ENCODE data around the gene RABAC1.
"Not testable (repeated sequence)": the region's sequence is repeated elsewhere in the genome, so short reads cannot be mapped to it uniquely, and the experiment has no call there.

RABAC1 gene

DNA sequence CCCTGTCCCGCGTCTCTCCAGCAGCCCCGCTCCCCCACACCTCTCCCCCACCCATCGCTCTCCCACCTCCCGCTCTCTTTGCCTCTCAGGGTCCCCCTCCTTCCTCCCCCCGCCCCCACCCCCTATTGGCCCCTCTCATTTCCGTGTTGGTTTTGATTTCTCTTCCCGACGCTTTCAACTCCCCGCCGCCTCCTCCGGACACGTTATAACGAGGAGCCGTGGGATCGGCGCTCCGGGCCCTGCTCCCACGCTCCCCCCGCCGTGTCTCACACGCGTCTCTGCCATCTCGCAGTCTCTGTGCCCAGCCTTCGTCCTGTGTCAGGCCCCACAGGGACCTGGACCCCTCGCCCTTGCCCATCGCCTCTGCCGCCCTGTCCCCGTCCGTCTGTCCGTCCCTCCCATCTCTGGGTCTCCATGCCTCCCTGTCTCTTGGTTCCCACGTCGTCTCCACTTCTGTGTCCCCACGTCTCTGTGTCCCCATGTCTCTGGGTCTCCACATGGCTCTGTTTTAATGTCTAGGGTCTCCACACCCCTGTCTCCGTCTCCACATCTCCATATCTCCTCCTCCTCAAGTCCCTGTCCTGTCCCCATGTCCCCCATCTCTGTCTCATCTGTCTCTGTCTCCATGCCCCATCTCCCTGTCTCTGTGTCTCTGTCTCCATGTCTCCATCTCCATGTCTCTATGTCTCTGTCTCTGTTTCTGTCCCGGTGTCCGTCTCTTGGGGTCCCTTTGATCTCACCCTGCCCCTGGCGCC is 43.9 kb downstream of the RABAC1 start:
- H3K27ac ChIP-seq, result no peak overlapping the region
- TF ChIP-seq, protein P1, sequence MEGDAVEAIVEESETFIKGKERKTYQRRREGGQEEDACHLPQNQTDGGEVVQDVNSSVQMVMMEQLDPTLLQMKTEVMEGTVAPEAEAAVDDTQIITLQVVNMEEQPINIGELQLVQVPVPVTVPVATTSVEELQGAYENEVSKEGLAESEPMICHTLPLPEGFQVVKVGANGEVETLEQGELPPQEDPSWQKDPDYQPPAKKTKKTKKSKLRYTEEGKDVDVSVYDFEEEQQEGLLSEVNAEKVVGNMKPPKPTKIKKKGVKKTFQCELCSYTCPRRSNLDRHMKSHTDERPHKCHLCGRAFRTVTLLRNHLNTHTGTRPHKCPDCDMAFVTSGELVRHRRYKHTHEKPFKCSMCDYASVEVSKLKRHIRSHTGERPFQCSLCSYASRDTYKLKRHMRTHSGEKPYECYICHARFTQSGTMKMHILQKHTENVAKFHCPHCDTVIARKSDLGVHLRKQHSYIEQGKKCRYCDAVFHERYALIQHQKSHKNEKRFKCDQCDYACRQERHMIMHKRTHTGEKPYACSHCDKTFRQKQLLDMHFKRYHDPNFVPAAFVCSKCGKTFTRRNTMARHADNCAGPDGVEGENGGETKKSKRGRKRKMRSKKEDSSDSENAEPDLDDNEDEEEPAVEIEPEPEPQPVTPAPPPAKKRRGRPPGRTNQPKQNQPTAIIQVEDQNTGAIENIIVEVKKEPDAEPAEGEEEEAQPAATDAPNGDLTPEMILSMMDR (conservative IDR thresholded peaks at IDR 0.05), result no peak

DNA sequence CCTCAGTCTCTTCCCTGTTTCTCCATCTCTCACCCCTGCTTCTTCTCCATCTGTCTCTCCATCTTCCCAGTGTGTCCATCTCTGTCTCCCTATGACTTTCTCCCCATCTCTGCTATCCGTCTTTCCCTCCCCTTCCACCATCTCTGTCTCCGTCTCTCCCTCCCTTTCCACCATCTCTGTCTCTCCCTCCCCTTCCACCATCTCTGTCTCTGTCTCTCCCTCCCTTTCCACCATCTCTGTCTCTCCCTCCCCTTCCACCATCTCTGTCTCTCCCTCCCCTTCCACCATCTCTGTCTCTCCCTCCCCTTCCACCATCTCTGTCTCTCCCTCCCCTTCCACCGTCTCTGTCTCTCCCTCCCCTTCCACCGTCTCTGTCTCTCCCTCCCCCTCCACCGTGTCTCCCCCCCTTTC is 44.7 kb downstream of the RABAC1 start:
- H3K27ac ChIP-seq, result not testable (repeated sequence)

DNA sequence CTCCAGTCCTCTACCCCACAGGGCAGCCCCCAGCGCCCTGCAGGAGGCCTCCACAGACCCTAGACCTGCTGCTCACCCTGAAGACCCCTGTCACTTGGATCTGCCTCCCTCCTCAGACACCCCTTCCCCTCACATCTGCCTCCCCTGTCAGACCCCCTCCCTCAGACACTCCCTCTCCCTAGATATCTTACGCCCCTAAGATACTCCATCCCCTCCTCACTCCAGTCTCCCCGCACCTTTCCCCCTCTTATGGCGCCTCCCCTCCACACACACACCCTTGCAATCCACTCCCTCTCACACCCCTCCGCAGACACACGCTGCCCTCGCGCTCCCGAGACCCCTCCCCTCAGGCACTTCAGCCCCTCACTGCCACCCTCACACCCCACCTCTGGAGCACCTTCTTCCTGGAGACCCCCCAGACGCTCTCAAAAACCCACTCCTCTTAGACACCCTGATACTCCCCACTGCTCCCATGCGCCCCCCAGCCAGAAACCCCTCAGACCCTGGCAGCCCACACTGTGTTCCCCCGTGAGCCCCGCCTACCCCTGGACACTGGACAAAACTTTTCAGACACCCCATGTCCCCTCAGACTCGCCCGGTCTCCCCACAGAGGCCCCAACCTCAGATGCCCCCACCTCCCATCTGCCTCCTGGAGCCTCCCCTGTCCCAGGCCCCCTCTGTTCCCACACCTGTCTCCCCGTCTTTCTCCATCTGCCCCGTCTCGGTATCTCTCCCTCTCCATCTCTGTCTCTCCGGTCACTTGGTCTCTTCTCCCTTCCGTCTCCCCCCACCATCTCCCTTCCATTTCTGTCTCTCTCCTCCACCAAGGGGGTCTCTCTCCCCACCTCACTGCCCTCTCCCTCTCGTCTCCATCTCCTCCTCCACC is 45.3 kb downstream of the RABAC1 start:
- no peak overlapping the region for H3K27ac ChIP-seq

GRCh38 chr19:41912899-41913537 is 46.1 kb downstream of the RABAC1 start:
- no peak overlapping the region for H3K27ac ChIP-seq
- TF ChIP-seq, protein P1 (conservative IDR thresholded peaks at IDR 0.05), result no peak

More for the DNA sequence above, 45.3 kb downstream of the RABAC1 start:
- TF ChIP-seq, protein P1 (conservative IDR thresholded peaks at IDR 0.05), result no peak

- TF ChIP-seq, protein P1 (conservative IDR thresholded peaks at IDR 0.05), result no peak
These were observed 47.0 kb downstream of the RABAC1 start for GRCh38 chr19:41911889-41912731.

GRCh38 chr19:41910992-41911888 is 47.9 kb downstream of the RABAC1 start:
- no peak overlapping the region for H3K27ac ChIP-seq
- TF ChIP-seq, protein P1 (conservative IDR thresholded peaks at IDR 0.05), result no peak

More at GRCh38 chr19:41911889-41912731, 47.0 kb downstream of the RABAC1 start:
- H3K27ac ChIP-seq, result no peak overlapping the region
